ENCODE data around the gene CC2D2B.

CC2D2B gene

GRCh38 chr10:96075977-96076376, 168.2 kb downstream of the CC2D2B start:
- DNase-seq (ENCODE audit: low read depth in 2 of 2) = no peak

DNA sequence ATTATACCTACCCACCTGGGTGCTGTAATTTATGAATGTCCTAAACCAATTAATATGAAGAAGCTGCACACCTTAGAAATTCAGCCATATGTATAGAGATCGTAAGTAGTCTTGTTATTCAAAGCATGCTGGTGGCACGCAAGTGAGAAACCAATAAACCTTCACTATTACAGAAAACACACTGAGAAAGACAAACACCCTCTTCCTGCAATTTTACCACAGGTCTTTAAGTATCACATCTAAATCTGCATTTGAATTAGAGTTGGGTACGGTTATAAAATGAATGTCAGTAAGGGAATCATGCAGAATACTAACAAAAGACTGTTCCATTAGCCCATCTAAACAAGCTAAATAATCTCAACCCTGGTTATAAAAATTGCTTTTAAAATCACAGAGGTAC, 169.4 kb downstream of the CC2D2B start:
- no peak for DNase-seq (ENCODE audit: low read depth in 2 of 2)

GRCh38 chr10:96082153-96082552, 174.4 kb downstream of the CC2D2B start:
- DNase-seq (ENCODE audit: low read depth in 2 of 2) = no peak
